ENCODE results near the gene WWTR1.

DNA sequence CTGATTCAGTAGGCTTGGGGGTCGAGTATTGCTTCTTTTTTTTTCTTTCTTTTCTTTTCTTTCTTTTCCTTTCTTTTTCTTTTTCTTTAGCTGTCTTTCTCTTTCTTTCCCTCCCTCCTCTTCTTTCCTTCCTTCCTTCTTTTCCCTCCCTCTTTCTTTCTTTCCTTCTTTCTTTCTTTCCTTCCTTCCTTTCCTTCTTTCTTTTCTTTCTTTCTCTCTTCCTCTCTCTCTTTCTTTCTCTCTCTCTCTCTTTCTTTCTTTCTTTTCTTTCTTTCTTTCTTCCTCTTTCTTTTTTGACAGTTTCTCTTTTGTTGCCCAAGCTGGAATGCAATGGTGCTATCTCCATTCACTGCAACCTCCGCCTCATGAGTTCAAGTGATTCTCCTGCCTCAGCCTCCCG lies 147.3 kb downstream of the WWTR1 start:
- TF ChIP-seq, protein P1, sequence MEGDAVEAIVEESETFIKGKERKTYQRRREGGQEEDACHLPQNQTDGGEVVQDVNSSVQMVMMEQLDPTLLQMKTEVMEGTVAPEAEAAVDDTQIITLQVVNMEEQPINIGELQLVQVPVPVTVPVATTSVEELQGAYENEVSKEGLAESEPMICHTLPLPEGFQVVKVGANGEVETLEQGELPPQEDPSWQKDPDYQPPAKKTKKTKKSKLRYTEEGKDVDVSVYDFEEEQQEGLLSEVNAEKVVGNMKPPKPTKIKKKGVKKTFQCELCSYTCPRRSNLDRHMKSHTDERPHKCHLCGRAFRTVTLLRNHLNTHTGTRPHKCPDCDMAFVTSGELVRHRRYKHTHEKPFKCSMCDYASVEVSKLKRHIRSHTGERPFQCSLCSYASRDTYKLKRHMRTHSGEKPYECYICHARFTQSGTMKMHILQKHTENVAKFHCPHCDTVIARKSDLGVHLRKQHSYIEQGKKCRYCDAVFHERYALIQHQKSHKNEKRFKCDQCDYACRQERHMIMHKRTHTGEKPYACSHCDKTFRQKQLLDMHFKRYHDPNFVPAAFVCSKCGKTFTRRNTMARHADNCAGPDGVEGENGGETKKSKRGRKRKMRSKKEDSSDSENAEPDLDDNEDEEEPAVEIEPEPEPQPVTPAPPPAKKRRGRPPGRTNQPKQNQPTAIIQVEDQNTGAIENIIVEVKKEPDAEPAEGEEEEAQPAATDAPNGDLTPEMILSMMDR (IDR thresholded peaks at IDR 0.05; ENCODE audit: low read depth, low read length) = no peak
- TF ChIP-seq, protein P2, sequence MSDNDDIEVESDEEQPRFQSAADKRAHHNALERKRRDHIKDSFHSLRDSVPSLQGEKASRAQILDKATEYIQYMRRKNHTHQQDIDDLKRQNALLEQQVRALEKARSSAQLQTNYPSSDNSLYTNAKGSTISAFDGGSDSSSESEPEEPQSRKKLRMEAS (IDR thresholded peaks at IDR 0.05; ENCODE audit: low read depth, low read length) = no peak
- TF ChIP-seq POLR2A (IDR thresholded peaks at IDR 0.05; ENCODE audit: extremely low read depth, insufficient read length) (no peak), MYC (IDR thresholded peaks at IDR 0.05; ENCODE audit: low read depth, low read length) (no peak)

All from NB4 (cell line).